GM03348 (cell line): Measurements from ENCODE around the gene CAPN1.

Experiments
- DNase-seq: peaks from one replicate; pipeline ENCODE4 v3.0.0; 2012; ENCODE audit warnings: low spot score

CAPN1 gene

DNA sequence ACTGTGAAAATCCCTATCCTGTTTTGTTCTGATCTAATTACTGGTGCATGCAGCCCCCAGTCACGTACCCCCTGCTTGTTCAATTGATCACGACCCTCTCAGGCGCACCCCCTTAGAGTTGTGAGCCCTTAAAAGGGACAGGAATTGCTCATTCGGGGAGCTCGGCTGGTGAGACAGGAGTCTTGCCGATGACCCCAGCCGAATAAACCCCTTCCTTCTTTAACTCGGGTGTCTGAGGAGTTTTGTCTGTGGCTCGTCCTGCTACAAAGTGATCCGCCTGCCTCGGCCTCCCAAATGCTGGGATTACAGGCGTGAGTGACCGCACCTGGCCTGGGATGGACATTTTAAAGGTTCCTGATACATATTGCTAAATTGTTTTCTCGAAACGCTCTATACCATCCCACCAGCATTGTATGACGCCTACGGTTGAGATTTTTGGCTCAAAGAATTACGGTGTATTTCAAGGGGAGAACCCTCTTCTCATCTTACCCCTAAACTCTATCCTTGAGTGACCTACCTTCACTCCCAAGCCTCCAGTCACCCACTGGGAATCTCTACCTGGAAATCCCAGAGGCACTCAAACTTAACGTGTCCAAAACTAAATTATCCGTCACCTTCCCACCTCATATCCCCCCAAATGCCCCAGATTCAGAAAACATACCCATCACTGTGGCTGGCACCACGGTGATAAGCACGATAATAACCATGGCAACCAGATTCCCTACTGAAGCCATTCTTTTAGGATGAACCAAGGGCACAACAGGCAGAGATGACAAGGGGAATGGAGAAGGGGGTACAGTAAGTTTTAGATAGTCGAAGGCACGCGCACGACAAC is 79.2 kb downstream of the CAPN1 start:
- DNase-seq = no peak
